ENCODE measurements around the gene PGR.

- no peak for TF ChIP-seq CTCF (IDR thresholded peaks at IDR 0.05)
- TF ChIP-seq POLR2AphosphoS5 (IDR thresholded peaks at IDR 0.05): no peak
Measured at GRCh38 chr11:101082813-101083212, 46.8 kb downstream of the PGR start.
